ENCODE results near the gene LPP. TPM values are rescaled to one million over a fixed set of nuclear protein-coding genes. Genes with fewer than 3 reads are reported as not detected.

LPP gene
- total and polyA plus RNA-seq, 2 of the 4 experiments (the other 2 are of a cell fraction) = 16.0 to 130 TPM

GRCh38 chr3:188361888-188362287 lies 207.9 kb downstream of the LPP start:
- no peak overlapping the region for H2AK5ac ChIP-seq (ENCODE audit: low read depth, low read length)
- no peak overlapping the region for H2BK5ac ChIP-seq (ENCODE audit: low read depth, low read length, poor library complexity, severe bottlenecking)
- BruUV-seq (replicated peaks) = no TSS peak
- DNase-seq (no peak), ATAC-seq (ENCODE audit: low read depth) (no peak)
- intact Hi-C loops (cut with micrococcal nuclease) (no loop called here), dilution Hi-C loops (cut with HindIII; ENCODE audit: low sequenced_read_pairs, unreplicated experiment) (no loop called here), in situ Hi-C loops (cut with MboI; ENCODE audit: low sequenced_read_pairs) (no loop called here)
- no peak overlapping the region for H3K4ac ChIP-seq (ENCODE audit: low read depth, low read length)
- no peak overlapping the region for H3K18ac ChIP-seq (ENCODE audit: low read depth, low read length)
- H3K4me2 ChIP-seq (ENCODE audit: low read depth, low read length) = no peak overlapping the region
- 100% methylated on average over 1 of the region's 7 CpGs; no CpG with 5 or more reads in 1 of the 2 experiments for WGBS, 2 experiments (ENCODE audit: extremely low coverage in 2 of 2, insufficient read length in 1 of 2)
- no peak overlapping the region for H3K23ac ChIP-seq (ENCODE audit: low read depth, low read length)
- no peak overlapping the region for H3K56ac ChIP-seq (ENCODE audit: extremely low read depth, insufficient read depth, low read length)
- peaks cover 60 to 90% of the 10 kb centered on the region in 2 experiments for H3K79me1 ChIP-seq (ENCODE audit: low read depth in 1 of 2, low read length in 2 of 2)
- no peak overlapping the region for H4K8ac ChIP-seq (ENCODE audit: low read depth in 2 of 2, low read length in 2 of 2)
- H3K4me1 ChIP-seq (ENCODE audit: control insufficient read depth, insufficient read depth, low read length) = peaks cover 12% of the 10 kb centered on the region
- no peak overlapping the region for H3K9ac ChIP-seq (ENCODE audit: low read depth, low read length)
- no peak overlapping the region for H2AFZ ChIP-seq (replicated peaks; ENCODE audit: low read length, poor library complexity)
- no peak overlapping the region for H2AK9ac ChIP-seq (replicated peaks; ENCODE audit: low read depth, low read length, poor library complexity)
- no peak overlapping the region for H3K27ac ChIP-seq (ENCODE audit: insufficient read depth, low read length)
- ChIA-PET POLR2A (ENCODE audit: unreplicated experiment) (no interaction called here), CTCF (no interaction called here)
- no peaks in the 10 kb centered on the region for H3K9me3 ChIP-seq (ENCODE audit: control insufficient read depth, insufficient read depth, low read length)
- peaks cover 1% of the 10 kb centered on the region; the same call in 1 of the 2 replicates for H3K36me3 ChIP-seq (ENCODE audit: control insufficient read depth, insufficient read depth, low read length)
- H4K91ac ChIP-seq (ENCODE audit: insufficient read depth, low read depth, low read length) = no peak overlapping the region
- no peak overlapping the region for H4K5ac ChIP-seq (ENCODE audit: low read depth, low read length)
- no peak overlapping the region for H2BK15ac ChIP-seq (ENCODE audit: low read depth, low read length)
- TF ChIP-seq SMC3 (IDR thresholded peaks at IDR 0.05; ENCODE audit: low read depth, low read length) = no peak
- no peak for TF ChIP-seq BHLHE40 (IDR thresholded peaks at IDR 0.05; ENCODE audit: low read depth, low read length)
- TF ChIP-seq MAFK (IDR thresholded peaks at IDR 0.05; ENCODE audit: low read depth, low read length) = no peak
- no peak for TF ChIP-seq NFE2L2 (IDR thresholded peaks at IDR 0.05; ENCODE audit: low read depth, low read length)
- no peak for TF ChIP-seq POLR2A (IDR thresholded peaks at IDR 0.05; ENCODE audit: low read depth, low read length)
- TF ChIP-seq RAD21 (IDR thresholded peaks at IDR 0.05; ENCODE audit: low read length) = no peak
- TF ChIP-seq, protein P1, sequence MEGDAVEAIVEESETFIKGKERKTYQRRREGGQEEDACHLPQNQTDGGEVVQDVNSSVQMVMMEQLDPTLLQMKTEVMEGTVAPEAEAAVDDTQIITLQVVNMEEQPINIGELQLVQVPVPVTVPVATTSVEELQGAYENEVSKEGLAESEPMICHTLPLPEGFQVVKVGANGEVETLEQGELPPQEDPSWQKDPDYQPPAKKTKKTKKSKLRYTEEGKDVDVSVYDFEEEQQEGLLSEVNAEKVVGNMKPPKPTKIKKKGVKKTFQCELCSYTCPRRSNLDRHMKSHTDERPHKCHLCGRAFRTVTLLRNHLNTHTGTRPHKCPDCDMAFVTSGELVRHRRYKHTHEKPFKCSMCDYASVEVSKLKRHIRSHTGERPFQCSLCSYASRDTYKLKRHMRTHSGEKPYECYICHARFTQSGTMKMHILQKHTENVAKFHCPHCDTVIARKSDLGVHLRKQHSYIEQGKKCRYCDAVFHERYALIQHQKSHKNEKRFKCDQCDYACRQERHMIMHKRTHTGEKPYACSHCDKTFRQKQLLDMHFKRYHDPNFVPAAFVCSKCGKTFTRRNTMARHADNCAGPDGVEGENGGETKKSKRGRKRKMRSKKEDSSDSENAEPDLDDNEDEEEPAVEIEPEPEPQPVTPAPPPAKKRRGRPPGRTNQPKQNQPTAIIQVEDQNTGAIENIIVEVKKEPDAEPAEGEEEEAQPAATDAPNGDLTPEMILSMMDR (conservative IDR thresholded peaks at IDR 0.05; ENCODE audit: low read depth, low read length) = no peak
- no peak for TF ChIP-seq MXI1 (IDR thresholded peaks at IDR 0.05; ENCODE audit: borderline replicate concordance, low read depth, low read length)
- no peak for TF ChIP-seq MAZ (IDR thresholded peaks at IDR 0.05; ENCODE audit: borderline replicate concordance, low read depth, low read length)
- no peak for TF ChIP-seq RFX5 (IDR thresholded peaks at IDR 0.05; ENCODE audit: low read depth, low read length)
- no peak for TF ChIP-seq RCOR1 (IDR thresholded peaks at IDR 0.05; ENCODE audit: insufficient replicate concordance, low read length)
- no peak for TF ChIP-seq ELK1 (IDR thresholded peaks at IDR 0.05; ENCODE audit: borderline replicate concordance, low read depth, low read length)
- TF ChIP-seq CHD1 (IDR thresholded peaks at IDR 0.05; ENCODE audit: low read depth, low read length) = no peak
- TF ChIP-seq USF2 (IDR thresholded peaks at IDR 0.05; ENCODE audit: low read depth, low read length) = no peak
- TF ChIP-seq FOS (IDR thresholded peaks at IDR 0.05; ENCODE audit: low read depth, low read length) = no peak
- TF ChIP-seq CEBPB (IDR thresholded peaks at IDR 0.05; ENCODE audit: low read depth, low read length) = no peak
- H3K14ac ChIP-seq (replicated peaks; ENCODE audit: low read depth, low read length) = no peak overlapping the region
- H3K4me3 ChIP-seq (ENCODE audit: insufficient read depth, low read depth, low read length) = no peak overlapping the region
- peaks cover 61% of the 10 kb centered on the region for H4K20me1 ChIP-seq (ENCODE audit: insufficient read depth, low read length)
- no peak overlapping the region for H2BK20ac ChIP-seq (ENCODE audit: low read depth, low read length)
- H2BK120ac ChIP-seq (ENCODE audit: low read depth, low read length) = no peak overlapping the region
- H3K27me3 ChIP-seq (ENCODE audit: control insufficient read depth, insufficient read depth, low read length) = no peaks in the 10 kb centered on the region
- H3K9me1 ChIP-seq (ENCODE audit: insufficient read depth, low read length) = peaks cover 28% of the 10 kb centered on the region
